Panc1 (cell line): ENCODE data around the gene BEX5. TPM values are rescaled to one million over a fixed set of nuclear protein-coding genes. Genes with fewer than 3 reads are reported as not detected.

Source experiments
- ATAC-seq: fragments of 200-7000 bp; cut with Tn5 transposase; 2 replicates; pipeline ENCODE4 v1.9.1; 2020; ENCODE audit warnings: mild to moderate bottlenecking, moderate library complexity
- Bru-seq: library from RNA; stranded (reverse); fragments of 400-500 nt; gene quantifications from one replicate; lab custom pipeline; 2021; lab: Mats Ljungman, UMichigan
- BruChase-seq, 2 experiments: library from RNA; stranded (reverse); fragments of 400-500 nt; gene quantifications; one replicate each; lab custom pipeline; 2021; lab: Mats Ljungman, UMichigan
- BruUV-seq: library from RNA; stranded (reverse); fragments of 400-500 nt; replicated peaks from 2 replicates; lab custom pipeline; 2021; lab: Mats Ljungman, UMichigan
- CTCF ChIA-PET: fragments of 300-600 bp; sonication (Branson Sonifier 250); formaldehyde crosslinking; loops from one replicate; lab custom pipeline; 2022; ENCODE audit warnings: antibody characterized with exemption; lab: Charles Lee
- POLR2A ChIA-PET: fragments of 300-600 bp; sonication (Branson Sonifier 250); formaldehyde crosslinking; loops from one replicate; lab custom pipeline; 2022; ENCODE audit warnings: antibody characterized with exemption; lab: Charles Lee
- DNase-seq: peaks from one replicate; pipeline ENCODE4 v3.0.0-alpha.2; 2010; ENCODE audit warnings: low read depth, low spot score
- H3K27ac ChIP-seq: 2 replicates; pipeline ENCODE4 v1.5.1; 2011; ENCODE audit warnings: mild to moderate bottlenecking, low read length, inconsistent platforms
- H3K27me3 ChIP-seq: fragments of 200-500 bp; sonication (Bioruptor generic); 2 replicates; pipeline ENCODE4 v1.6.0; 2014; ENCODE audit warnings: low read length, inconsistent platforms; ENCODE audit not compliant: control insufficient read depth, insufficient read depth
- H3K36me3 ChIP-seq: fragments of 200-500 bp; sonication (Bioruptor generic); 2 replicates; pipeline ENCODE4 v1.5.1; 2014; ENCODE audit warnings: inconsistent platforms, mild to moderate bottlenecking, low read length, moderate library complexity; ENCODE audit not compliant: control insufficient read depth, insufficient read depth
- H3K4me1 ChIP-seq: 2 replicates; pipeline ENCODE4 v1.5.1; 2011; ENCODE audit warnings: inconsistent platforms, mild to moderate bottlenecking, low read length, moderate library complexity; ENCODE audit not compliant: control insufficient read depth, insufficient read depth
- H3K4me3 ChIP-seq, 2 experiments: 2 replicates each; pipeline ENCODE4 v1.5.1; 2011 to 2012; ENCODE audit warnings: low read depth in 2 of 2, low read length in 2 of 2, mild to moderate bottlenecking in 2 of 2, inconsistent platforms in 1 of 2, moderate library complexity in 1 of 2
- H3K9me3 ChIP-seq: fragments of 200-500 bp; sonication (Bioruptor generic); 2 replicates; pipeline ENCODE4 v1.5.1; 2014; ENCODE audit warnings: low read depth, mild to moderate bottlenecking, inconsistent platforms, low read length, moderate library complexity; ENCODE audit not compliant: control insufficient read depth, insufficient read depth
- CTCF ChIP-seq: fragments of 450-650 bp; IDR thresholded peaks from 2 replicates; pipeline ENCODE4 v1.5.1; 2017; ENCODE audit warnings: mild to moderate bottlenecking
- POLR2AphosphoS5 ChIP-seq: IDR thresholded peaks from 2 replicates; pipeline ENCODE4 v1.6.1; 2012; ENCODE audit warnings: mild to moderate bottlenecking, low read depth, low read length, moderate library complexity
- REST ChIP-seq, 2 experiments: IDR thresholded peaks; 2 replicates each; pipeline ENCODE4 v1.6.1; 2011 to 2012; ENCODE audit warnings: low read depth in 2 of 2, control low read depth in 1 of 2, low read length in 1 of 2, mild to moderate bottlenecking in 1 of 2, moderate library complexity in 1 of 2; ENCODE audit not compliant: insufficient read depth in 1 of 2
- SIN3A ChIP-seq: IDR thresholded peaks from 2 replicates; pipeline ENCODE4 v1.6.1; 2012; ENCODE audit warnings: low read depth, mild to moderate bottlenecking, low read length, moderate library complexity, borderline replicate concordance; ENCODE audit not compliant: insufficient read depth
- TCF7L2 ChIP-seq: IDR thresholded peaks from 2 replicates; pipeline ENCODE4 v1.6.1; 2011; ENCODE audit warnings: mild to moderate bottlenecking, low read depth, low read length, inconsistent platforms
- in situ Hi-C: cut with HindIII; loops from 2 replicates; pipeline ENCODE4 v1.10.0; 2016; ENCODE audit warnings: low sequenced_read_pairs, low pct_unique_long_range_greater_than_20kb
- intact Hi-C: fragments of 100-400 bp; cut with micrococcal nuclease; formaldehyde crosslinking; loops from one replicate; pipeline ENCODE4 v1.10.0; 2022; ENCODE audit not compliant: unreplicated experiment
- long read RNA-seq: library from polyadenylated mRNA; unstranded; transcript quantifications from one replicate; pipeline ENCODE4 v2.0.0, GENCODE V29; 2021; ENCODE audit not compliant: unreplicated experiment
- polyA plus RNA-seq: library from polyadenylated mRNA; unstranded; fragments of >200 nt; gene quantifications from one replicate; pipeline ENCODE4 v1.2.1, GENCODE V29; 2012; ENCODE audit warnings: missing spikeins; ENCODE audit not compliant: insufficient read length
- total RNA-seq: library from RNA; stranded (reverse); gene quantifications from one replicate; pipeline ENCODE4 v1.2.1, GENCODE V29; 2021; ENCODE audit not compliant: unreplicated experiment

The BEX5 gene
- total RNA-seq (0.21 TPM), Bru-seq, nascent RNA (not detected), BruChase-seq, experiment 1, labeled RNA remaining after a 2-hour chase (not detected), BruChase-seq, experiment 2, labeled RNA remaining after a 6-hour chase (percentile 28 among the genes with signal in this experiment)
- polyA plus RNA-seq: not detected
- long read RNA-seq: 0 reads

- TF ChIP-seq CTCF (no peak), POLR2AphosphoS5 (no peak), TCF7L2 (no peak), REST (IDR thresholded peaks at IDR 0.05; ENCODE audit: insufficient read depth in 1 of 2, low read depth in 2 of 2, low read length in 1 of 2) (no peak), SIN3A (no peak)
- Histone ChIP-seq H3K36me3 (no peaks in the 10 kb centered on the region), H3K4me1 (peaks cover 2% of the 10 kb centered on the region; the same call in 1 of the 2 replicates), H3K9me3 (no peaks in the 10 kb centered on the region), H3K27me3 (peaks cover 11% of the 10 kb centered on the region), H3K4me3 (peak within 1 kb of the TSS; percentile 13 to 66), H3K27ac (no peak within 1 kb of the TSS)
- intact Hi-C loops: no loop called here
- DNase-seq: no peak
- in situ Hi-C loops: no loop called here
- peak; percentile 89 for ATAC-seq
- CTCF ChIA-PET: interaction anchor here (0.7 kb wide), 1 partner anchor 91 kb away, joined by 8 read pairs; no protein-coding TSS in a partner anchor
- BruUV-seq: no TSS peak
- POLR2A ChIA-PET: no interaction called here
Measured at GRCh38 chrX:102155806-102156179, at the start of gene BEX5. TSS of gene BEX5 (minus strand) at chrX:102155977. CDS start at chrX:102154265, 1,712 bp downstream.

GRCh38 chrX:102185967-102186720 is 30.4 kb upstream of the BEX5 start:
- Histone ChIP-seq H3K4me3 (no peak overlapping the region), H3K36me3 (no peaks in the 10 kb centered on the region), H3K27me3 (no peaks in the 10 kb centered on the region), H3K27ac (no peak overlapping the region), H3K4me1 (no peaks in the 10 kb centered on the region), H3K9me3 (no peaks in the 10 kb centered on the region)
- BruUV-seq: no TSS peak
- POLR2A ChIA-PET: no interaction called here
- ATAC-seq: no peak
- no peak for DNase-seq
- CTCF ChIA-PET: no interaction called here
- no peak for TF ChIP-seq CTCF
- no peak for TF ChIP-seq SIN3A
- no peak for TF ChIP-seq REST (IDR thresholded peaks at IDR 0.05; ENCODE audit: insufficient read depth in 1 of 2, low read depth in 2 of 2, low read length in 1 of 2)
- TF ChIP-seq POLR2AphosphoS5: no peak
- TF ChIP-seq TCF7L2: no peak
- in situ Hi-C loops: no loop called here
- intact Hi-C loops: no loop called here
